ENCODE results near the gene FMNL2.

GRCh38 chr2:152632736-152633135 is 297.8 kb downstream of the FMNL2 start:
- no peak for TF ChIP-seq CTCF (IDR thresholded peaks at IDR 0.05)
- TF ChIP-seq POLR2A (IDR thresholded peaks at IDR 0.05), result no peak

Data from heart left ventricle (tissue), 13 donors.